Gastrocnemius medialis (tissue), 4 donors: ENCODE results near the gene TYMP.

ENCODE experiments used
- CTCF ChIP-seq, 5 experiments: fragments of 450-650 bp in 3 of 5; fragments of 200-600 bp in 2 of 5; sonication (generic) in 2 of 5; IDR thresholded peaks in 4 of 5; conservative IDR thresholded peaks in 1 of 5; 1 replicate in 4 of 5; 2 replicates in 1 of 5; pipeline ENCODE4 v1.5.1; 2016 to 2019; ENCODE audit warnings: antibody characterized with exemption in 5 of 5, mild to moderate bottlenecking in 3 of 5, moderate library complexity in 3 of 5
- POLR2A ChIP-seq, 2 donors: fragments of 450-650 bp; IDR thresholded peaks; one replicate each; pipeline ENCODE4 v1.6.1; 2017; ENCODE audit warnings: antibody characterized with exemption in 2 of 2, mild to moderate bottlenecking in 2 of 2, moderate library complexity in 2 of 2

DNA sequence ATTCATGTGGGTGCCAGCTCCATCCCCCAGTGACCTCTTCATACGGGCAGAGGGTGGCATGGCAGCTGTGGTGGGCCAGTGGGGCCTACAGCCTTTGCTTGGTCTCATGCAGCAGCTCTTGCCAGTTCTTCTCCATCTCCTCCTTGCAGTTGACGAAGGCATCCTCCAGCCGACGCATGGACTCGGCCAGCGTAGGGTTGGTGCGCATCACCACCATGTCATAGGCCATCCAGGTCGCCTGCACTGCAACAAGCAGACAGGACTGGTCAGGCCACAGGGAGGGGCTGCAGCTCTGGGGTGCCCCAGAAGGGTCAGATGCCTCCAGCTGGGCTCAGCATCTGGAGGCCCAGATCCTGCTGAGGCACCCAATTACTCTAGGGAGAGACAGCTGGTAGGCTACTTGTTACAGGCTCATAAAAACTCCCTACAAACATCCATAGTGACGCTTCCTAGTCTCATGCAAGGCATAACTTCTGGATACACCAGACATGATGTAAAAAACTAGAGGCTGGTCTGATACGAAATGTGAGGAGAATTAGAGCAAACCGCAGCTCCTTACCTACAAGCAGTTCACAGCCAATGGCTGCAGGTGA is 21.4 kb upstream of the TYMP start:
- no peak for TF ChIP-seq CTCF (IDR thresholded peaks at IDR 0.05 in 4 of 5, conservative IDR thresholded peaks at IDR 0.05 in 1 of 5)
- TF ChIP-seq POLR2A (IDR thresholded peaks at IDR 0.05) = no peak
